ENCODE measurements around the gene NEK4.

NEK4 gene

DNA sequence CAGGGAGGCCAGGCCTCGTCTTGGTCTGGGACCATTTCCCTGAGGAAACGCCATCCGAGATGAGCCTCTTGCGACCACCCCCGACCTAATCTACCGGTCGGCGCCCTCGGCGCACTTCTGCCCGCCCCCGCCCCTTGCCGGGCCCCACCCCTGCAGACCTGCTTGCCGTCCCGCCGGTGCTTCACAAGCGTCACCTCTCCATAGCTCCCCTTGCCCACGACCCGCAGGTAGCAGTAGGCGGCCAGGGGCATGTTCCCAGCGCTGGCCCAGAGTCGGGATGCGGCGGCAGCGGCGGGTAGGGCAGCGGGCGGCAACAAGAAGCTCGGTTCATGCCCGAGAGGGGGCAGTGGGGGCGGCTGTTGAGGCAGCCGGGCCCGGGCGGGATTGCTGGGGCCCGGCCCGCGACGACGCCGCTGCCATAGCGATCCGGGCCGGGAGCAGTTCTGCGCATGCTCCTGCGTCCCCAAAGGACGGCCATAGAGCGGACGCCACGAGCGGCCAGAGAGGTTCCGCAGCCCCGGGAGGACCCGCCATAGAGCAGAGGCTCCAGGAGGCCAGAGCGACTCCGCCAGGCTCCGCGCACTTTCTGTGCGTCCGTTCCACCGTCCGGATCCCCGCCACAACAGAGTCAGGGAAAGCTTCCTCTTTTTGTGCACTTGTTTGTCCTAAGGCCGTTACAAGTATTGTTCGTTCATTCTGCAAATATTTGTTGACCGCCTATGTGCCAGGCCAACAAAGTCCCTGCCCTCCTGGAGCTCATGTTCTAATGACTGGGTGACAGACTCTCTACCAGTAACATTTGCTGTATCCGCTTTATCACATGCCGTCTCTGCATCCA, at the start of gene NEK4:
TSS of gene NEK4 (minus strand) at position 445 of the 838 bp plus-strand sequence. CDS start at position 251, 194 bp downstream.
- no peak for TF ChIP-seq CTCF (conservative IDR thresholded peaks at IDR 0.05; ENCODE audit: low read depth, low read length)
- peak within 1 kb of the TSS; percentile 96 for H3K4me3 ChIP-seq (ENCODE audit: low read depth, low read length)
- DNase-seq (ENCODE audit: low read depth) = peak; percentile 89

DNA sequence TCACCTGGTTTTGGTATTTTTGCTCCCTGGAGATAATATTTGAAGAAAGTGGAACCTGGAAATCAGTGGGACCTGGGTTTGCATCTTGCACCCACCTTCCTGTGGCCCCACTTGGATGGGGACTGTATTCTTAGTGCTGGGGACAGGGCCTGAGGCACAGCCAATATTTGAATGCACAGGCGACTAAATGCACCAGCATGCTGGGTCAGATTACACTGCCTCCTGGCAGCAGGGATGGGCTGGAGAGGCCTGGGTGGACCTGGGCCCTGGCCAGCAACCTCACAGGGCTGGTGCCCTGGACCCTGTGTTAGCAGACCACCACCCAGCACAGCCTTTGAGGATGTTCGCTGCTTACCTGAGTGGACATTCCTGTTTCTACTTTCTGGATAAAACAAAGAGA, 49.2 kb upstream of the NEK4 start:
- no peak overlapping the region for H3K4me3 ChIP-seq (ENCODE audit: low read depth, low read length)
- no peak for TF ChIP-seq CTCF (conservative IDR thresholded peaks at IDR 0.05; ENCODE audit: low read depth, low read length)
- no peak for DNase-seq (ENCODE audit: low read depth)

GRCh38 chr3:52817860-52818259, 47.1 kb upstream of the NEK4 start:
- DNase-seq (ENCODE audit: low read depth) = no peak
- no peak for TF ChIP-seq CTCF (conservative IDR thresholded peaks at IDR 0.05; ENCODE audit: low read depth, low read length)
- no peak overlapping the region for H3K4me3 ChIP-seq (ENCODE audit: low read depth, low read length)

- H3K4me3 ChIP-seq (ENCODE audit: low read depth, low read length) = no peak overlapping the region
- DNase-seq (ENCODE audit: low read depth) = no peak
- no peak for TF ChIP-seq CTCF (conservative IDR thresholded peaks at IDR 0.05; ENCODE audit: low read depth, low read length)
Measured at GRCh38 chr3:52817221-52817620, 46.5 kb upstream of the NEK4 start.

DNA sequence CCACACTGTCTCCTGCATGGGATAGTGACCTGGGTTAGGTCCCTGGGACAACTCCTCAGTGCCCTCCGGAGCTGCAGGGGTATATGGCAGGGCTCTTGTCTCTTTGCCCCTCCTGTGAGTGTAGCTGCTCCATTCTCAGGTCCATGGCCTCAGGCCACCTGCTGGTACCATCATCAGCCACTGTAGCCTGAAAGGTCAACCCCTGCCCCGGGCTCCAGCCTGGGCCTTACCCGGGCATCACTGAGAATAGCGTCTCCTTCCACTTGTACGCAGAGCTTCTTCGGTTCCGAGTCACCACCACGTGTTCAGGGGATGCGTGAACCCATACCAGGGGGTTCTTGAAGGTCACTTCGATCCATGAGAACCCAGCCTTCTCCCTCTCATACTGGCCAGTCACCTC, 45.9 kb upstream of the NEK4 start:
- no peak for TF ChIP-seq CTCF (conservative IDR thresholded peaks at IDR 0.05; ENCODE audit: low read depth, low read length)
- DNase-seq (ENCODE audit: low read depth) = no peak
- no peak overlapping the region for H3K4me3 ChIP-seq (ENCODE audit: low read depth, low read length)

GRCh38 chr3:52816199-52816598, 45.5 kb upstream of the NEK4 start:
- DNase-seq (ENCODE audit: low read depth) = no peak
- TF ChIP-seq CTCF (conservative IDR thresholded peaks at IDR 0.05; ENCODE audit: low read depth, low read length) = no peak
- H3K4me3 ChIP-seq (ENCODE audit: low read depth, low read length) = no peak overlapping the region

DNA sequence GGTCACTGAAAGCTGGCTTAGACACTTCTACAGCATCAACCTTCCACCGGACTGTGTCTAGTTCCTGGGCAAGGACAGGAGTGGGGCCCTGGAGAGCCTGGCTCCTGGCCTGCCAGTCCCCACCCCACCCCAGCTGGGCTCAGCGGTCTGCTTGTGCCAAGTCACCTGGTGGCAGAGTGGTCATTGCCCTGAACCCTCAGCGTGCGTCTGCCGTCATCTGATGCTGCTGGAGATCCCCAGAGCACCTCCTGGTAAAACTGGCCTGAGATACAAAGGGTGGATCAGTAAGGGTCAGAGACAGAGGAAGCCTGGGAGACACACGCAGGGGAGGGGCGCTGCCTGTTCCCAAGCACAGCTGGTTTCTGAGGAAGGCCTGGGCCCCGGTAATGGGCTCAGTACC, 43.1 kb upstream of the NEK4 start:
- no peak for TF ChIP-seq CTCF (conservative IDR thresholded peaks at IDR 0.05; ENCODE audit: low read depth, low read length)
- H3K4me3 ChIP-seq (ENCODE audit: low read depth, low read length) = no peak overlapping the region
- no peak for DNase-seq (ENCODE audit: low read depth)
